Parathyroid adenoma (tissue), 2 donors: ENCODE data around the gene ACKR2.

ENCODE experiments used
- H2AFZ ChIP-seq: fragments of 300-600 bp; sonication (generic); one replicate; pipeline ENCODE4 v1.7.0; 2017; ENCODE audit warnings: antibody characterized with exemption, mild to moderate bottlenecking
- H3K27ac ChIP-seq: fragments of 300-600 bp; sonication (generic); one replicate; pipeline ENCODE4 v1.7.0; 2017
- H3K27me3 ChIP-seq: fragments of 300-600 bp; sonication (generic); one replicate; pipeline ENCODE4 v1.7.0; 2017; ENCODE audit warnings: low read length; ENCODE audit not compliant: control insufficient read depth, insufficient read depth
- H3K36me3 ChIP-seq: fragments of 300-600 bp; sonication (generic); one replicate; pipeline ENCODE4 v1.7.0; 2017; ENCODE audit warnings: low read length; ENCODE audit not compliant: control insufficient read depth, insufficient read depth
- H3K4me1 ChIP-seq: fragments of 300-600 bp; sonication (generic); one replicate; pipeline ENCODE4 v1.7.0; 2017; ENCODE audit warnings: control low read depth
- H3K4me2 ChIP-seq: fragments of 300-600 bp; sonication (generic); one replicate; pipeline ENCODE4 v1.7.0; 2017; ENCODE audit warnings: low read length
- H3K4me3 ChIP-seq: fragments of 300-600 bp; sonication (generic); one replicate; pipeline ENCODE4 v1.7.0; 2017; ENCODE audit warnings: low read depth, low read length
- H3K79me2 ChIP-seq: fragments of 300-600 bp; sonication (generic); one replicate; pipeline ENCODE4 v1.7.0; 2017; ENCODE audit warnings: control low read depth
- H3K9ac ChIP-seq: fragments of 300-600 bp; sonication (generic); one replicate; pipeline ENCODE4 v1.7.0; 2017; ENCODE audit warnings: mild to moderate bottlenecking
- H3K9me3 ChIP-seq: fragments of 300-600 bp; sonication (generic); one replicate; pipeline ENCODE4 v1.7.0; 2017; ENCODE audit warnings: low read length; ENCODE audit not compliant: control insufficient read depth
- TF ChIP-seq, protein P1 (sequence below): fragments of 300-600 bp; sonication (generic); IDR thresholded peaks from one replicate; pipeline ENCODE4 v1.7.0; 2017; ENCODE audit warnings: antibody characterized with exemption, mild to moderate bottlenecking
- donor health status: primary hyperparathyroidism.

Gene ACKR2, protein sequence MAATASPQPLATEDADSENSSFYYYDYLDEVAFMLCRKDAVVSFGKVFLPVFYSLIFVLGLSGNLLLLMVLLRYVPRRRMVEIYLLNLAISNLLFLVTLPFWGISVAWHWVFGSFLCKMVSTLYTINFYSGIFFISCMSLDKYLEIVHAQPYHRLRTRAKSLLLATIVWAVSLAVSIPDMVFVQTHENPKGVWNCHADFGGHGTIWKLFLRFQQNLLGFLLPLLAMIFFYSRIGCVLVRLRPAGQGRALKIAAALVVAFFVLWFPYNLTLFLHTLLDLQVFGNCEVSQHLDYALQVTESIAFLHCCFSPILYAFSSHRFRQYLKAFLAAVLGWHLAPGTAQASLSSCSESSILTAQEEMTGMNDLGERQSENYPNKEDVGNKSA

DNA sequence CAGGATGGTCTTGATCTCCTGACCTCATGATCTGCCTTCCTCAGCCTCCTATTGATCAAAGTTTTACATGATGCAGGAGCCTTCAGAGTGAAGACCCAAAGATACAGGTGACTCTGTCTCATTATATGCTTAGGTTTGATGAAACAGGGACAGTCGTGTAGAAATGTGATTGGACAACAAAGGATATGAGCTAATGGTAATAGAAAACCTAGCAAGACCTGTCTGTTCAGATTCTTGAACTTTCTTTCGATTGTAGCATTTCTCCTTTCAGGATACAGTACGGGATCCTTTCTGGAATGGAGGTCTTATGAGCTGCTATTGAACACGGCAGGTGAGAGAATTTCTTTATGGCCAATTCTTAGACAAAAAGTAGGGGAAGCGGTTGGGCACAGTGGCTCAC lies at the start of gene ACKR2:
Gene ACKR2 (plus strand): TSS at position 244 of the 400 bp plus-strand sequence. CDS start 55,058 bp downstream, outside the sequence.
- Histone ChIP-seq H3K27me3 (no peaks in the 10 kb centered on the region), H2AFZ (no peak within 1 kb of the TSS), H3K4me2 (no peak within 1 kb of the TSS), H3K36me3 (no peaks in the 10 kb centered on the region), H3K4me3 (no peak within 1 kb of the TSS), H3K79me2 (no peaks in the 10 kb centered on the region), H3K9me3 (no peaks in the 10 kb centered on the region), H3K9ac (no peak within 1 kb of the TSS), H3K4me1 (no peaks in the 10 kb centered on the region), H3K27ac (no peak within 1 kb of the TSS)
- TF ChIP-seq, protein P1, sequence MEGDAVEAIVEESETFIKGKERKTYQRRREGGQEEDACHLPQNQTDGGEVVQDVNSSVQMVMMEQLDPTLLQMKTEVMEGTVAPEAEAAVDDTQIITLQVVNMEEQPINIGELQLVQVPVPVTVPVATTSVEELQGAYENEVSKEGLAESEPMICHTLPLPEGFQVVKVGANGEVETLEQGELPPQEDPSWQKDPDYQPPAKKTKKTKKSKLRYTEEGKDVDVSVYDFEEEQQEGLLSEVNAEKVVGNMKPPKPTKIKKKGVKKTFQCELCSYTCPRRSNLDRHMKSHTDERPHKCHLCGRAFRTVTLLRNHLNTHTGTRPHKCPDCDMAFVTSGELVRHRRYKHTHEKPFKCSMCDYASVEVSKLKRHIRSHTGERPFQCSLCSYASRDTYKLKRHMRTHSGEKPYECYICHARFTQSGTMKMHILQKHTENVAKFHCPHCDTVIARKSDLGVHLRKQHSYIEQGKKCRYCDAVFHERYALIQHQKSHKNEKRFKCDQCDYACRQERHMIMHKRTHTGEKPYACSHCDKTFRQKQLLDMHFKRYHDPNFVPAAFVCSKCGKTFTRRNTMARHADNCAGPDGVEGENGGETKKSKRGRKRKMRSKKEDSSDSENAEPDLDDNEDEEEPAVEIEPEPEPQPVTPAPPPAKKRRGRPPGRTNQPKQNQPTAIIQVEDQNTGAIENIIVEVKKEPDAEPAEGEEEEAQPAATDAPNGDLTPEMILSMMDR, result no peak

DNA sequence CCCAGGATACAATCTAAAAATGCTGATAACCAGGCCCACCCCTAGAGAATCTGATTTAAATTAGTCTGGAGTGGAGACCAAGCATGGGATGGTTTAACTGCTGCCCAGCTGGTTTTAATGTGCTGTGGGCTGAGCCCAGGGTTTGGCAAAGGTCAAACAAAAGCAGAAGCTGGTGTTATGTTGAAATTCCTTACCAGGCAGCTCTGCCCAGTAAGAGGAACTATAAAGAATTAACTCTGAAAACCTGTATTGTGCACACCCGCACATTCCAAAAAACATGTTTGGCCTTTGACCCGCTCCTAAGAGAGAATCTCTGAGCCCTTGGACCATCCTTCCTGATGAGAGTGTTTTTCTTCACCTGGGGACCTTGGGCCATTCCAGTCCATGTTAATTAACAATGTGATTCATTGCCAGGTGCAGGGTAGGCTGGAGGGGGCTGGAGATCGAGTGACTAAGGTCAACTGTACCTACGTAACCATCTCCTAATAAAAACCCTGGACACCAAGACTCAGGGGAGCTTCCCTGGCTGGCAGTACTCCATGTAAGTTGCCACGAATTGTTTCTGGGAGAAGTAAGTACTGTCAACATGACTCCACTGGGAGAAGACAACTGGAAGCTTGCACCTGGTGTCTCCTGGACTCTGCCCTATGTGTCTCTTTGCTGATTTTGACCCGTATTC lies 47.1 kb upstream of the ACKR2 start:
- TF ChIP-seq, protein P1, result no peak
- no peak overlapping the region for H3K4me3 ChIP-seq
- no peaks in the 10 kb centered on the region for H3K9me3 ChIP-seq
- no peak overlapping the region for H3K27ac ChIP-seq
- no peak overlapping the region for H2AFZ ChIP-seq
- no peaks in the 10 kb centered on the region for H3K36me3 ChIP-seq
- no peaks in the 10 kb centered on the region for H3K27me3 ChIP-seq
- no peaks in the 10 kb centered on the region for H3K79me2 ChIP-seq
- no peak overlapping the region for H3K9ac ChIP-seq
- H3K4me2 ChIP-seq, result no peak overlapping the region
- H3K4me1 ChIP-seq, result no peaks in the 10 kb centered on the region

DNA sequence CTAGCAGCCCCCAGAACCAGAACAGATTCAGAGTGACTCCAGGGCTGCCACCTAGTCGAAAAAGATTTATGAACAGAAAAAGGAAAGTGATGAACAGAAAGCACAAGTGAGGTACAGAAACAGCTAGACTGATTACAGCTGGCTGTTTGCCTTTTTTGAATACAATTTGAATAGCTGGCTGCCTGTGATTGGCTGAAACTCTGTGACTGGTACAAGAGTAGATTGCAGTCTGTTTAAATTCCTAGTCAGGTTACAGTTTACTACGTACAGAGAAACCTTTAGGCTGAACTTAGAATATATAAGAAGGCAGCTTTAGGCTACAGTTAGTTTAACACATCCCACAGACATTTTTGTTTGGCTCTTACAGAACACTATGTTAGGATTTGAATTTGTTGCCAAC lies 46.2 kb upstream of the ACKR2 start:
- no peaks in the 10 kb centered on the region for H3K4me1 ChIP-seq
- no peak overlapping the region for H2AFZ ChIP-seq
- no peak overlapping the region for H3K4me2 ChIP-seq
- TF ChIP-seq, protein P1, result no peak
- H3K36me3 ChIP-seq, result no peaks in the 10 kb centered on the region
- H3K9ac ChIP-seq, result no peak overlapping the region
- H3K9me3 ChIP-seq, result no peaks in the 10 kb centered on the region
- H3K4me3 ChIP-seq, result no peak overlapping the region
- H3K79me2 ChIP-seq, result no peaks in the 10 kb centered on the region
- H3K27ac ChIP-seq, result no peak overlapping the region
- H3K27me3 ChIP-seq, result no peaks in the 10 kb centered on the region

DNA sequence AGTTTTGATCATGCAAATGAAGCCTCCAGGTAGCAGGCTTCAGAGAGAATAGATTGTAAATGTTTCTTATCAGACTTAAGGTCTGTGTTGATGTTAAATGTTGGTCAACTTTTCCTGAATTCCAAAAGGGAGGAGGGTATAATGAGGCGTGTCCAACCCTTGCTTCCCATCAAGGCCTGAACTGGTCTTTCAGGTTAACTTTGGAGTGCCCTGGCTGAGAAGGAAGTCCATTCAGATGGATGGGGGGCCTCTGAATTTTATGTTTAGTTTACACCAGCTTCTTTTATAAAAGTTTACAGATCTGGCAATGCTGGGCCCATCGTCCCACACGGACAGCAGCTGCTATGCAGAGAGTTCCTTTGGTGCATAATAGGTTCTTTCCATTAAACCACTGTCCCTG lies 45.1 kb upstream of the ACKR2 start:
- Histone ChIP-seq H3K9me3 (no peaks in the 10 kb centered on the region), H3K4me3 (no peak overlapping the region), H3K9ac (no peak overlapping the region), H3K27ac (no peak overlapping the region), H3K36me3 (no peaks in the 10 kb centered on the region), H3K27me3 (no peaks in the 10 kb centered on the region), H3K4me1 (no peaks in the 10 kb centered on the region), H3K4me2 (no peak overlapping the region), H3K79me2 (no peaks in the 10 kb centered on the region), H2AFZ (no peak overlapping the region)
- TF ChIP-seq, protein P1, result no peak
